C4-2B (cell line): ENCODE results near the gene RAD18.

Source experiments
- CTCF ChIP-seq: fragments of 450-650 bp; conservative IDR thresholded peaks from 2 replicates; pipeline ENCODE4 v1.5.1; 2017; ENCODE audit warnings: mild to moderate bottlenecking
- ZFX ChIP-seq: fragments of 450-650 bp; IDR thresholded peaks from 2 replicates; pipeline ENCODE4 v1.6.1; 2017

- no peak for TF ChIP-seq CTCF
- TF ChIP-seq ZFX: no peak
These were observed 125.0 kb downstream of the RAD18 start for GRCh38 chr3:8838234-8838633.
